MM.1S (cell line): ENCODE measurements around the gene SPATS1.

Experiments
- DNase-seq: peaks from one replicate; pipeline ENCODE4 v3.0.0-alpha.2; 2015
- H2AFZ ChIP-seq: fragments of 300-600 bp; sonication (generic); 2 replicates; pipeline ENCODE4 v1.6.0; 2016; ENCODE audit warnings: antibody characterized with exemption, low read length
- H3F3A ChIP-seq: fragments of 300-600 bp; sonication (generic); 2 replicates; pipeline ENCODE4 v1.6.1; 2016; ENCODE audit warnings: mild to moderate bottlenecking, antibody characterized with exemption, low read length, moderate library complexity, mixed read lengths; ENCODE audit not compliant: insufficient read depth
- H3K27ac ChIP-seq: fragments of 300-600 bp; sonication (generic); 2 replicates; pipeline ENCODE4 v1.5.1; 2016; ENCODE audit warnings: mild to moderate bottlenecking, low read length
- H3K27me3 ChIP-seq: fragments of 300-600 bp; sonication (generic); replicated peaks from 2 replicates; pipeline ENCODE4 v1.6.0; 2016; ENCODE audit warnings: low read length; ENCODE audit not compliant: insufficient read depth
- H3K36me3 ChIP-seq: fragments of 300-600 bp; sonication (generic); replicated peaks from 2 replicates; pipeline ENCODE4 v1.6.1; 2016; ENCODE audit warnings: mild to moderate bottlenecking, low read length, mixed read lengths; ENCODE audit not compliant: insufficient read depth
- H3K4me1 ChIP-seq: fragments of 300-600 bp; sonication (generic); 2 replicates; pipeline ENCODE4 v1.6.1; 2016; ENCODE audit warnings: low read length, mixed read lengths
- H3K4me2 ChIP-seq: fragments of 300-600 bp; sonication (generic); 2 replicates; pipeline ENCODE4 v1.6.0; 2016; ENCODE audit warnings: low read depth, low read length
- H3K4me3 ChIP-seq: fragments of 300-600 bp; sonication (generic); 2 replicates; pipeline ENCODE4 v1.5.1; 2016; ENCODE audit warnings: low read length, mixed read lengths
- H3K79me2 ChIP-seq: fragments of 300-600 bp; sonication (generic); 2 replicates; pipeline ENCODE4 v1.6.1; 2016; ENCODE audit warnings: mixed run types, low read length, mixed read lengths
- H3K9ac ChIP-seq: fragments of 300-600 bp; sonication (generic); 2 replicates; pipeline ENCODE4 v1.6.1; 2016; ENCODE audit warnings: low read length, mixed read lengths
- H3K9me2 ChIP-seq: fragments of 300-600 bp; sonication (generic); replicated peaks from 2 replicates; pipeline ENCODE4 v1.6.1; 2016; ENCODE audit warnings: mild to moderate bottlenecking, low read length, mixed read lengths; ENCODE audit not compliant: insufficient read depth
- H3K9me3 ChIP-seq: fragments of 300-600 bp; sonication (generic); replicated peaks from 2 replicates; pipeline ENCODE4 v1.6.1; 2016; ENCODE audit warnings: mild to moderate bottlenecking, low read length, mixed read lengths; ENCODE audit not compliant: insufficient read depth
- H4K20me1 ChIP-seq: fragments of 300-600 bp; sonication (generic); 2 replicates; pipeline ENCODE4 v1.6.1; 2016; ENCODE audit warnings: mild to moderate bottlenecking, low read length, moderate library complexity, mixed read lengths; ENCODE audit not compliant: insufficient read depth
- EZH2 ChIP-seq: fragments of 300-600 bp; sonication (generic); optimal IDR thresholded peaks from 2 replicates; pipeline ENCODE3; 2017; ENCODE audit warnings: low read depth, mild to moderate bottlenecking, antibody characterized with exemption, low read length, mixed read lengths
- EZH2phosphoT487 ChIP-seq: fragments of 300-600 bp; sonication (generic); IDR thresholded peaks from 2 replicates; pipeline ENCODE4 v1.6.1; 2018; ENCODE audit warnings: antibody characterized with exemption, low read length
- TF ChIP-seq, protein P1 (sequence below): fragments of 300-600 bp; sonication (generic); IDR thresholded peaks from 2 replicates; pipeline ENCODE4 v1.5.1; 2016; ENCODE audit warnings: antibody characterized with exemption, low read length, mixed read lengths

SPATS1 gene

DNA sequence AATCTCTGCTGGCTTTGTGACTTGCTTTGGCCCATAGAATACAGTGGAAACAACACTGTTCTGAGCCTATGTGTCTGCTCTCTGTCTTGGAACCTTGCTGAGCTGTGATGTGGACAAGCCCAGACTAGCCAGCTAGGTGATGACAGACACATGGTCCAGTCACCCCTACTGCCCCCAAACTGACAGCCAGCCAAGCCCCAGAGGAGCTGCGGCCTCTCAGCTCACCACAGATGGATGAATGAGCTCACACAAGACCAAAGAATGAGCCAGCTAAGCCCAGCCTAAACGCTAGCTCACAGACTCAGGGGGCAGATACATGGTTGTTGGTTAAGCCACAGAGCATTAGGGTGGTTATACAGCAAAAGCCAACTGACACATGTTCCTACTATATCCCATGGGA lies 33.4 kb upstream of the SPATS1 start:
- H3F3A ChIP-seq = no peaks in the 10 kb centered on the region
- no peaks in the 10 kb centered on the region for H3K9me3 ChIP-seq
- H3K36me3 ChIP-seq = no peaks in the 10 kb centered on the region
- no peak overlapping the region for H2AFZ ChIP-seq
- H3K4me3 ChIP-seq = no peak overlapping the region
- no peaks in the 10 kb centered on the region for H3K9me2 ChIP-seq
- peaks cover 18% of the 10 kb centered on the region for H3K79me2 ChIP-seq
- no peak for DNase-seq
- H3K27me3 ChIP-seq = no peaks in the 10 kb centered on the region
- H3K27ac ChIP-seq = no peak overlapping the region
- H3K9ac ChIP-seq = no peak overlapping the region
- no peak overlapping the region for H3K4me2 ChIP-seq
- no peak for TF ChIP-seq EZH2phosphoT487
- TF ChIP-seq, protein P1, sequence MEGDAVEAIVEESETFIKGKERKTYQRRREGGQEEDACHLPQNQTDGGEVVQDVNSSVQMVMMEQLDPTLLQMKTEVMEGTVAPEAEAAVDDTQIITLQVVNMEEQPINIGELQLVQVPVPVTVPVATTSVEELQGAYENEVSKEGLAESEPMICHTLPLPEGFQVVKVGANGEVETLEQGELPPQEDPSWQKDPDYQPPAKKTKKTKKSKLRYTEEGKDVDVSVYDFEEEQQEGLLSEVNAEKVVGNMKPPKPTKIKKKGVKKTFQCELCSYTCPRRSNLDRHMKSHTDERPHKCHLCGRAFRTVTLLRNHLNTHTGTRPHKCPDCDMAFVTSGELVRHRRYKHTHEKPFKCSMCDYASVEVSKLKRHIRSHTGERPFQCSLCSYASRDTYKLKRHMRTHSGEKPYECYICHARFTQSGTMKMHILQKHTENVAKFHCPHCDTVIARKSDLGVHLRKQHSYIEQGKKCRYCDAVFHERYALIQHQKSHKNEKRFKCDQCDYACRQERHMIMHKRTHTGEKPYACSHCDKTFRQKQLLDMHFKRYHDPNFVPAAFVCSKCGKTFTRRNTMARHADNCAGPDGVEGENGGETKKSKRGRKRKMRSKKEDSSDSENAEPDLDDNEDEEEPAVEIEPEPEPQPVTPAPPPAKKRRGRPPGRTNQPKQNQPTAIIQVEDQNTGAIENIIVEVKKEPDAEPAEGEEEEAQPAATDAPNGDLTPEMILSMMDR = no peak
- TF ChIP-seq EZH2 = no peak
- H4K20me1 ChIP-seq = no peaks in the 10 kb centered on the region
- H3K4me1 ChIP-seq = peaks cover 10% of the 10 kb centered on the region

DNA sequence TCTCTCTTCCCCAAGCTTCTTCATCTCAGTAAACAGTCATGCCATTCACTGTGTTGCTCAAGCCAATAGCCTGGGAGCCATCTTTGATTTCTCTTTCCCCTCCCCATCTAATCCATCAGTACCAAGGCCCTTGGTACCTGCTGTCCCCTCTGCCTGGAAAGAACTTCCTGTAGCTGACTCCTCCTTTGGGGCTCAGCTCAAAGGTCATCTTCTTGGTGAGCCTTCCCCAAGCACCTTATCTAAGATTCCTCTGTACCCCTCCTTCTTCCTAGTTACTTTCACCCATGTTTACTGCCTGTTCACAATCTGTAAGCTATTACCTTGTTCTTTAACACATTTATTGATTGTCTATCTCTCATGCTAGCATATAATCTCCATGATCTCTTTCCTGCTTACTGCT lies 32.8 kb upstream of the SPATS1 start:
- H3K27ac ChIP-seq = no peak overlapping the region
- H3K9me3 ChIP-seq = no peaks in the 10 kb centered on the region
- H3K4me2 ChIP-seq = no peak overlapping the region
- no peak overlapping the region for H3K9ac ChIP-seq
- no peak overlapping the region for H2AFZ ChIP-seq
- peaks cover 18% of the 10 kb centered on the region for H3K79me2 ChIP-seq
- no peaks in the 10 kb centered on the region for H3K9me2 ChIP-seq
- no peaks in the 10 kb centered on the region for H4K20me1 ChIP-seq
- no peaks in the 10 kb centered on the region for H3F3A ChIP-seq
- TF ChIP-seq, protein P1 = no peak
- no peak for TF ChIP-seq EZH2
- TF ChIP-seq EZH2phosphoT487 = no peak
- peaks cover 10% of the 10 kb centered on the region for H3K4me1 ChIP-seq
- DNase-seq = no peak
- H3K4me3 ChIP-seq = no peak overlapping the region
- no peaks in the 10 kb centered on the region for H3K27me3 ChIP-seq
- H3K36me3 ChIP-seq = no peaks in the 10 kb centered on the region

DNA sequence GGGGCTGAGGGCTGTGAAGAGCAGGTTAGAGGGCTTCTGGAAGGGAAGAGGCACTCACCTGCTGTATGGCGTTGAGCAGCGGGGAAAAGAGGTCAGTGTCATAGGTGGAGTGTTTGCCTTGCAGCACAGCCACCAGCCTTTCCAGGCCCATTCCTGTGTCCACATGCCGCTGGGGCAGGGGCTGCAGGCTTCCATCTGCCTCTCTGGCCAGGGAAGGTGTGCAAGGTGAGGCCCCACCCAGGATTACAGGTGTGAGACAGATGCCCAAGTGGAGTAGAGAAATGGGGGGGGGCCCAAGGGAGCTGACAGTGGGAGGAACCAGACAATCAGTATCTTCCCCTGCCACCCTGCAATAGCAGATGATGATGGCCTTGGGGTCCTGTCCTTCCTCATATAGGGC lies 32.2 kb upstream of the SPATS1 start:
- H2AFZ ChIP-seq = no peak overlapping the region
- TF ChIP-seq EZH2 = no peak
- TF ChIP-seq, protein P1 = no peak
- no peak for TF ChIP-seq EZH2phosphoT487
- H4K20me1 ChIP-seq = no peaks in the 10 kb centered on the region
- H3K4me1 ChIP-seq = peaks cover 10% of the 10 kb centered on the region
- no peak overlapping the region for H3K4me3 ChIP-seq
- H3K79me2 ChIP-seq = peaks cover 18% of the 10 kb centered on the region
- H3K9me3 ChIP-seq = no peaks in the 10 kb centered on the region
- H3K27me3 ChIP-seq = peaks cover under 1% of the 10 kb centered on the region; the same call in 1 of the 2 replicates
- no peak overlapping the region for H3K9ac ChIP-seq
- no peaks in the 10 kb centered on the region for H3K36me3 ChIP-seq
- H3F3A ChIP-seq = no peaks in the 10 kb centered on the region
- H3K27ac ChIP-seq = no peak overlapping the region
- no peaks in the 10 kb centered on the region for H3K9me2 ChIP-seq
- no peak overlapping the region for H3K4me2 ChIP-seq
- DNase-seq = no peak
